ENCODE data around the gene COLEC12.

The COLEC12 gene

GRCh38 chr18:500632-501405 is at the start of gene COLEC12:
TSS of gene COLEC12 (minus strand) at chr18:500701. CDS start at chr18:500514, 187 bp downstream.
- Histone ChIP-seq H3K27me3 (ENCODE audit: low read depth) (peaks cover 19% of the 10 kb centered on the region), H3K9me3 (no peaks in the 10 kb centered on the region; the same call in 1 of the 2 replicates), H3K4me3 (no peak within 1 kb of the TSS), H3K4me1 (no peaks in the 10 kb centered on the region), H3K36me3 (replicated peaks) (no peaks in the 10 kb centered on the region)
- in situ Hi-C loops (cut with MboI; ENCODE audit: low sequenced_read_pairs): no loop called here
- no peak for DNase-seq (ENCODE audit: low spot score in 2 of 2)

GRCh38 chr18:549967-550366 is 49.5 kb upstream of the COLEC12 start:
- H3K9me3 ChIP-seq: no peaks in the 10 kb centered on the region
- DNase-seq (ENCODE audit: low spot score in 2 of 2): no peak
- in situ Hi-C loops (cut with MboI; ENCODE audit: low sequenced_read_pairs): no loop called here
- H3K36me3 ChIP-seq (replicated peaks): no peaks in the 10 kb centered on the region
- no peak overlapping the region for H3K4me3 ChIP-seq
- H3K27me3 ChIP-seq (ENCODE audit: low read depth): no peaks in the 10 kb centered on the region
- H3K4me1 ChIP-seq: no peaks in the 10 kb centered on the region

DNA sequence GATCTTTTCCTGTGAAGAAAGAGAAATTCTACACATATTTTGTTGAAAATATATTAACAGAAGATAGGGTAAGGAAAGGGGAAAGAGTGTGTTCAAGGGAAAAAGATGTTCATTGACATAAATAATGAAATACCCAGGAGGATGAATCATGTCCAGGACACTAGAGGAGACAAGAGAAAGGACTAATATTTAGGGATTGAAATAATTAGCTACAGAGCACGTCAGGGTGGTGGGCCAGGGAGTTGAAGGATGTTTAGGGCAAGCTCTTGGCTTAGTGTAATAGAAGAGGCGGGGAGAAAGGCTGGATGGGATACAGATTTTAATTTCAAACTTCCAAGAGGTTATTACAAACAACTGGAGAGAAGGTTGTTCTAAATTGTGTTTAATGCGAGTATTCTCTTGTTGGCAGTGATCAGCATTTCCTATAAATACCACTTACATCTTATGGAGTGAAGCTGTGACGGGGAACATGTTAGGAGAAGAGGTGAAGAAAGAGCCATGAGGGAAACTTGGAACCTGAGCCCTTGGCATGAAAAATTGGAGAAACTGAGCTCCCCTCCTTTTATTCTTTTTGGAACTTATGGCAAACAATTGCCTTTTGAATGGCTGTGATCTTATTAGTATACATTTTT is 43.1 kb upstream of the COLEC12 start:
- in situ Hi-C loops (cut with MboI; ENCODE audit: low sequenced_read_pairs): no loop called here
- no peaks in the 10 kb centered on the region for H3K4me1 ChIP-seq
- H3K4me3 ChIP-seq: no peak overlapping the region
- H3K27me3 ChIP-seq (ENCODE audit: low read depth): peaks cover 2% of the 10 kb centered on the region; the same call in 1 of the 2 replicates
- no peaks in the 10 kb centered on the region for H3K9me3 ChIP-seq
- no peaks in the 10 kb centered on the region for H3K36me3 ChIP-seq (replicated peaks)
- DNase-seq (ENCODE audit: low spot score in 2 of 2): no peak

DNA sequence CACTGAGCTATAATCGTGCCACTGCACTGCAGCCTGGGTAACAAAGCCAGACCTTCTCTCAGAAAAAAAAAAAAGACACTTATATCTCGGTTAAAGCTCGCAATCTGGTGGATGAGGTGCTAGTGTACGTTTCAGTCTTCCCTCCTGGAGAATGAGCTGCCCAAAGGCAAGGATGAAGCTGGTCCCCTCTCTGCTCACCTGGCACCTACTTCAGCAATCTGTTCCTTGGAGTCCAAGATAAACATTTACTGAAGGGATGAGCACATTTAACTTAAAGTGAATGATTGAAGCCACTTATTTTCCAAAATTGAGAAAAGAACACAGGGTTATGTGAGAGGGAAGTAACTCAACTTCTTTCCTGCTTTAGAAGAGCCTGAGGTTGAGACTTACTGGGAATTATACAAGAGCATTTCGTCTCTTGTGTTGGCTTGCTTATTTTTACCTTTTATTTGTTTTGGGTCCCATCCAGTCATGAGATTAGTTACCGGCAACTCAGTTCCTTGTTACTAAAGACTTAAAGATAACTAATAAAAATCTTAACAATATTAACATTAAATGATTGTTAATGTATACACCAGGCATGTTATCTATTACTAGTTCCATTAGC is 33.6 kb upstream of the COLEC12 start:
- no peaks in the 10 kb centered on the region for H3K9me3 ChIP-seq
- H3K4me3 ChIP-seq: no peak overlapping the region
- in situ Hi-C loops (cut with MboI; ENCODE audit: low sequenced_read_pairs): no loop called here
- no peaks in the 10 kb centered on the region for H3K36me3 ChIP-seq (replicated peaks)
- H3K27me3 ChIP-seq (ENCODE audit: low read depth): no peaks in the 10 kb centered on the region
- H3K4me1 ChIP-seq: no peaks in the 10 kb centered on the region
- no peak for DNase-seq (ENCODE audit: low spot score in 2 of 2)

DNA sequence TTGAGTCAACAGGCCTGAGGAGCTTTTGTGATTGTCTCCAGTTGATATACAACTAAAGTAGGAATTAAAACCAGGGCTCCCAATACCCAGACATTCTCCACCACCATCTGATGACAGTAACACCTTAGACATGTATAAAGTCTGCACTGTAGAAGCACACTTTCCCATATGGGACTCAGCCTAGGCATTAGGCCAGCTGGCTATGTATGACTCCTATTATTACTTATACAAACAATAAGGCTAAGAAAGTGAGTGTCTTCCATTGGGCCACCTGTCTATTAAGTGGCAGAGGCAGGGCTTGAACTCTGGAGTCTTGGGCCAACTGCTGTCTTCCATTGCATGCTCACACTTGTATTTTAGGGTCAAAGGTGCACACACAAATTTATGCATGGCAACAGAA is 32.1 kb upstream of the COLEC12 start:
- in situ Hi-C loops (cut with MboI; ENCODE audit: low sequenced_read_pairs): no loop called here
- no peaks in the 10 kb centered on the region for H3K4me1 ChIP-seq
- DNase-seq (ENCODE audit: low spot score in 2 of 2): no peak
- H3K9me3 ChIP-seq: no peaks in the 10 kb centered on the region
- no peaks in the 10 kb centered on the region for H3K27me3 ChIP-seq (ENCODE audit: low read depth)
- no peaks in the 10 kb centered on the region for H3K36me3 ChIP-seq (replicated peaks)
- H3K4me3 ChIP-seq: no peak overlapping the region

DNA sequence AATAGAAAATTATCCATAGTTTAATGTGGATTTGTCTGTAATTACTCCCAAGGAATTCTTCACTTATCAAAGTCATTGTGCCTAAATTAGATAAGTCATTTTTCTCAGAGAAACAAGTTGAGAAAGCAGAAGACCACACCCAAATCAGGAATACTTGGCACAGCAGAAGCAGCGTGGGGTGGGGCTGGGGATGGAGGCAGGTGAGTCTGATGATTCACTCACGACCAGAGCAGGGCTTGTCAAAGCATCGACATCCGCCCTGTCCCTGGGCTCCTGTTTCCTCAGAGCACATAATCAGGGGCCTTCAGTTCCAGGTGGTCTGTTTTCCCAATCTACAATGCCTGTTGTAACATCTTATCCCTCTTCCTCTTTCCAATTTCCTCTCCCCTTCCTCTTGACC is 31.5 kb upstream of the COLEC12 start:
- H3K9me3 ChIP-seq: no peaks in the 10 kb centered on the region
- no peaks in the 10 kb centered on the region for H3K4me1 ChIP-seq
- H3K27me3 ChIP-seq (ENCODE audit: low read depth): no peaks in the 10 kb centered on the region
- no peaks in the 10 kb centered on the region for H3K36me3 ChIP-seq (replicated peaks)
- H3K4me3 ChIP-seq: no peak overlapping the region
- no peak for DNase-seq (ENCODE audit: low spot score in 2 of 2)
- in situ Hi-C loops (cut with MboI; ENCODE audit: low sequenced_read_pairs): no loop called here

GRCh38 chr18:527146-527545 is 26.6 kb upstream of the COLEC12 start:
- no peaks in the 10 kb centered on the region for H3K27me3 ChIP-seq (ENCODE audit: low read depth)
- no peaks in the 10 kb centered on the region for H3K9me3 ChIP-seq
- H3K4me1 ChIP-seq: no peaks in the 10 kb centered on the region
- in situ Hi-C loops (cut with MboI; ENCODE audit: low sequenced_read_pairs): no loop called here
- no peaks in the 10 kb centered on the region for H3K36me3 ChIP-seq (replicated peaks)
- DNase-seq (ENCODE audit: low spot score in 2 of 2): no peak
- no peak overlapping the region for H3K4me3 ChIP-seq

GRCh38 chr18:526681-527080 is 26.2 kb upstream of the COLEC12 start:
- H3K27me3 ChIP-seq (ENCODE audit: low read depth): no peaks in the 10 kb centered on the region
- no peaks in the 10 kb centered on the region for H3K36me3 ChIP-seq (replicated peaks)
- no peak for DNase-seq (ENCODE audit: low spot score in 2 of 2)
- in situ Hi-C loops (cut with MboI; ENCODE audit: low sequenced_read_pairs): no loop called here
- no peaks in the 10 kb centered on the region for H3K4me1 ChIP-seq
- H3K9me3 ChIP-seq: no peaks in the 10 kb centered on the region
- H3K4me3 ChIP-seq: no peak overlapping the region

DNA sequence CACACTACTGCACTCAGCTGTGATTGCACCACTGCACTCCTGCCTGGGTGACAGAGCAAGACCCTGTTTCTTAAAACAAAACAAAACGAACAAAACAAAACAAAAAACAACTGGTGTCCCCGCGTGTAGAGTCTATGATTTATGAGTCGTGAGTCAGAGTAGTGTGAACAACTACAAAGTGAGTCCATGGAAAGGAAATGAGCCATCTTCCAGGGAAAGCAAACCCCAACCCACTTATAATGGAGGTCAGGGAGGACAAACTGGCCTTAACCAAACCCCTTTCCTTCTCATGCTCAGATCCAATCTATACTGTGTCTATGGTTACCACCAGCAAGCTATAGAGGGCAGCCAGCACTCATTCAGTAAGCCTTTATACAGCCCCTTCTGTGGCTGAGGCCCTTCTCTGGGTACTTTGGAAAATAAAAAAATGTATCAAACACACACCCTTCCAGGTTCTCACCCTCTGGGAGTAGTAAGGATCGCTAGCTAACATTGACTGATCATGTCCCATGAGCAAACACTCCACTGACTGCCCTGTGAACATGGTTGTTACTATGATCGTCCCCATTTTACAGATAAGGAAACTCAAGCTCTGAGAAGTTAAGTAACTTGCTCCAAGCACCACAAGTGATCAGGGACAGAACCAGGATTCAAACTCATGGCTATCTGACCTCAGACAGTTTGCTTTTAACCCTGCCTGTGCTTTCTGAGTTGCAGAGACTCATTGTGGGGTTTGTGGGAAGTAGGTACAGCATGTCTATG is 24.7 kb upstream of the COLEC12 start:
- no peaks in the 10 kb centered on the region for H3K4me1 ChIP-seq
- no peaks in the 10 kb centered on the region for H3K36me3 ChIP-seq (replicated peaks)
- no peaks in the 10 kb centered on the region for H3K9me3 ChIP-seq
- DNase-seq (ENCODE audit: low spot score in 2 of 2): no peak
- in situ Hi-C loops (cut with MboI; ENCODE audit: low sequenced_read_pairs): no loop called here
- no peaks in the 10 kb centered on the region for H3K27me3 ChIP-seq (ENCODE audit: low read depth)
- no peak overlapping the region for H3K4me3 ChIP-seq

DNA sequence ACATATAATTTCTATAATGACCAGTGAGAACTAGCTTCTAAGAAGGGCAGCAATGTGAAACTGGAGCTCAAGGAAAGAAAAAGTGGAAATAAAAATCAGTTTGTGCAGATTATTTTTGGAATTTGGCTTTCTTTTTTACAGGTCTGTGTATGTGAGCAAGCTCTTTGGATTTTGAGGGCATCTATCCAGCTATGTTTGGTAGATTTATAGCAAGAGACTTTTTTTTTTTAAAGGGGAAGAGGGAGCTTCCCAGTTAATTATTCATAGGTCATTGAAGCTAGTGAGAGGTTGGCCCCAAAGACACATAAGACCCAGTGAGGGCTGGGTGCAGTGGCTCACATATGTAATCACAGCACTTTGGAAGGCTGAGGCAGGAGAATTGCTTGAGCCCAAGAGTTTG is 24.0 kb upstream of the COLEC12 start:
- no peak overlapping the region for H3K4me3 ChIP-seq
- no peaks in the 10 kb centered on the region for H3K36me3 ChIP-seq (replicated peaks)
- H3K4me1 ChIP-seq: no peaks in the 10 kb centered on the region
- no peak for DNase-seq (ENCODE audit: low spot score in 2 of 2)
- H3K27me3 ChIP-seq (ENCODE audit: low read depth): no peaks in the 10 kb centered on the region
- H3K9me3 ChIP-seq: no peaks in the 10 kb centered on the region
- in situ Hi-C loops (cut with MboI; ENCODE audit: low sequenced_read_pairs): no loop called here

GRCh38 chr18:523561-523960 is 23.1 kb upstream of the COLEC12 start:
- in situ Hi-C loops (cut with MboI; ENCODE audit: low sequenced_read_pairs): no loop called here
- Histone ChIP-seq H3K27me3 (ENCODE audit: low read depth) (no peaks in the 10 kb centered on the region), H3K9me3 (no peaks in the 10 kb centered on the region), H3K4me1 (no peaks in the 10 kb centered on the region), H3K4me3 (no peak overlapping the region), H3K36me3 (replicated peaks) (no peaks in the 10 kb centered on the region)
- DNase-seq (ENCODE audit: low spot score in 2 of 2): no peak

- H3K4me3 ChIP-seq: no peak overlapping the region
- no peaks in the 10 kb centered on the region for H3K27me3 ChIP-seq (ENCODE audit: low read depth)
- no peaks in the 10 kb centered on the region for H3K4me1 ChIP-seq
- in situ Hi-C loops (cut with MboI; ENCODE audit: low sequenced_read_pairs): no loop called here
- H3K9me3 ChIP-seq: no peaks in the 10 kb centered on the region
- H3K36me3 ChIP-seq (replicated peaks): no peaks in the 10 kb centered on the region
- DNase-seq (ENCODE audit: low spot score in 2 of 2): no peak
Measured at GRCh38 chr18:519019-519879, 18.7 kb upstream of the COLEC12 start.

- Histone ChIP-seq H3K36me3 (replicated peaks) (no peaks in the 10 kb centered on the region), H3K27me3 (ENCODE audit: low read depth) (no peaks in the 10 kb centered on the region), H3K4me1 (no peaks in the 10 kb centered on the region), H3K9me3 (no peaks in the 10 kb centered on the region), H3K4me3 (no peak overlapping the region)
- in situ Hi-C loops (cut with MboI; ENCODE audit: low sequenced_read_pairs): no loop called here
- no peak for DNase-seq (ENCODE audit: low spot score in 2 of 2)
Measured at GRCh38 chr18:518081-518480, 17.6 kb upstream of the COLEC12 start.

Measured in HAP-1 (cell line).